Endodermal cell (in vitro differentiated cells): Measurements from ENCODE around the gene LMF2. TPM values are rescaled to one million over a fixed set of nuclear protein-coding genes. Genes with fewer than 3 reads are reported as not detected.

Experiments used
- DNase-seq: peaks from one replicate; pipeline ENCODE4 v3.0.0-alpha.2; 2017
- H3K27ac ChIP-seq: 2 replicates; pipeline ENCODE4 v1.5.1; 2013; ENCODE audit warnings: mild to moderate bottlenecking, low read depth, low read length, moderate library complexity
- H3K27me3 ChIP-seq: 2 replicates; pipeline ENCODE4 v1.6.1; 2013; ENCODE audit warnings: mild to moderate bottlenecking, low read length, moderate library complexity; ENCODE audit not compliant: insufficient read depth, control insufficient read depth, poor library complexity, severe bottlenecking
- H3K36me3 ChIP-seq: 2 replicates; pipeline ENCODE4 v1.7.0; 2013; ENCODE audit warnings: mild to moderate bottlenecking, low read length, moderate library complexity; ENCODE audit not compliant: control insufficient read depth, insufficient read depth
- H3K4me1 ChIP-seq: one replicate; pipeline ENCODE4 v1.7.0; 2013; ENCODE audit warnings: low read length; ENCODE audit not compliant: control insufficient read depth, insufficient read depth
- H3K4me3 ChIP-seq: 2 replicates; pipeline ENCODE4 v1.5.1; 2013; ENCODE audit warnings: mild to moderate bottlenecking, low read length, moderate library complexity
- H3K9ac ChIP-seq: 2 replicates; pipeline ENCODE4 v1.6.1; 2013; ENCODE audit warnings: mild to moderate bottlenecking, low read length, moderate library complexity; ENCODE audit not compliant: poor library complexity, severe bottlenecking; ENCODE audit errors: extremely low read depth
- H3K9me3 ChIP-seq: 2 replicates; pipeline ENCODE4 v1.6.1; 2013; ENCODE audit warnings: mild to moderate bottlenecking, low read length, moderate library complexity; ENCODE audit not compliant: control insufficient read depth
- H3K27ac Mint-ChIP-seq: 2 replicates; pipeline ENCODE4 v1.8.0; 2020; ENCODE audit warnings: mixed read lengths
- H3K27me3 Mint-ChIP-seq: 2 replicates; pipeline ENCODE4 v1.8.0; 2021; ENCODE audit warnings: mild to moderate bottlenecking, mixed read lengths; ENCODE audit not compliant: insufficient read depth
- H3K36me3 Mint-ChIP-seq: 2 replicates; pipeline ENCODE4 v1.8.0; 2020; ENCODE audit warnings: low read depth, mixed read lengths
- H3K4me1 Mint-ChIP-seq: 2 replicates; pipeline ENCODE4 v1.8.0; 2020; ENCODE audit warnings: mixed read lengths
- H3K4me3 Mint-ChIP-seq: 2 replicates; pipeline ENCODE4 v1.8.0; 2020; ENCODE audit warnings: mild to moderate bottlenecking, moderate library complexity, mixed read lengths
- H3K9me3 Mint-ChIP-seq: 2 replicates; pipeline ENCODE4 v1.8.0; 2020; ENCODE audit warnings: mild to moderate bottlenecking, mixed read lengths
- WGBS, 2 experiments: methylation state at CpG; one replicate each; pipeline versions ENCODE4 v1.1.5 to v1.1.7; 2013; ENCODE audit warnings: missing lambda C conversion rate in 2 of 2, mixed read lengths in 1 of 2; ENCODE audit not compliant: insufficient coverage in 1 of 2, insufficient read length in 1 of 2; 5-methylcytosine and 5-hydroxymethylcytosine counted together
- total RNA-seq, 2 donors: library from RNA; stranded (reverse); fragmentation: NEBNext Ultra II Directional in 1 of 2; extraction: Animal tissue kit (Norgen Biotek cat#: 25700) in 1 of 2; gene quantifications; 2 replicates in 1 of 2; 3 replicates in 1 of 2; pipeline ENCODE4 v1.2.1, GENCODE V29; 2021
- TF ChIP-seq, protein P1 (sequence below): fragments of 200-600 bp; sonication (generic); conservative IDR thresholded peaks from 2 replicates; pipeline ENCODE4 v1.5.0; 2021; ENCODE audit warnings: antibody characterized with exemption, mild to moderate bottlenecking

The LMF2 gene
- total RNA-seq, 2 donors from 2014 or later = 58.8 to 65.2 TPM

DNA sequence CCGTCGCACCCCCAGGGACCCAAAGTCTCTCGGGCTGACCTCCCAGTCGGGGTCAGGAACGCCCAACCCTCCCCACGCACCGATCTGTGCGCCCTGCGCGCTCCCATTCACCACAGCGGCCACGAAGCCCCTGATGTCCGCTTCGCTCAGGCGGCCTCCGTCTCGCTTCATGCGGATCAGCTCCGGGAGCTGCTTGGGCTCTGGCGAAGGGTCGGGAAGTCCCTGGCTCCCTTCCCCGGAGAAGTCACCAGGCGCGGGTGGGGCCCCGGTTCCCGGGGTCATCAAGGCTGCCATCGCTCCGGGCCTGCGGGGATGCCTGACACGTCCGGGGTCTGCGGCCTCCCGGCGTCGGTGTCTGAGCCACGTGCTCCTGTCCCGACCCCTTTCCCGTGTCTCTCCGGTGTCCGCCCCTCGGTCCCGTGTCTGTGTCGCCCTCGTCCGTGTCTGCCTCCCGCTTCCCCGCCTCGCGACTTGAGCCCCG is 22.0 kb upstream of the LMF2 start:
- H3K36me3 ChIP-seq = no peaks in the 10 kb centered on the region
- H3K9me3 ChIP-seq = no peaks in the 10 kb centered on the region
- TF ChIP-seq, protein P1, sequence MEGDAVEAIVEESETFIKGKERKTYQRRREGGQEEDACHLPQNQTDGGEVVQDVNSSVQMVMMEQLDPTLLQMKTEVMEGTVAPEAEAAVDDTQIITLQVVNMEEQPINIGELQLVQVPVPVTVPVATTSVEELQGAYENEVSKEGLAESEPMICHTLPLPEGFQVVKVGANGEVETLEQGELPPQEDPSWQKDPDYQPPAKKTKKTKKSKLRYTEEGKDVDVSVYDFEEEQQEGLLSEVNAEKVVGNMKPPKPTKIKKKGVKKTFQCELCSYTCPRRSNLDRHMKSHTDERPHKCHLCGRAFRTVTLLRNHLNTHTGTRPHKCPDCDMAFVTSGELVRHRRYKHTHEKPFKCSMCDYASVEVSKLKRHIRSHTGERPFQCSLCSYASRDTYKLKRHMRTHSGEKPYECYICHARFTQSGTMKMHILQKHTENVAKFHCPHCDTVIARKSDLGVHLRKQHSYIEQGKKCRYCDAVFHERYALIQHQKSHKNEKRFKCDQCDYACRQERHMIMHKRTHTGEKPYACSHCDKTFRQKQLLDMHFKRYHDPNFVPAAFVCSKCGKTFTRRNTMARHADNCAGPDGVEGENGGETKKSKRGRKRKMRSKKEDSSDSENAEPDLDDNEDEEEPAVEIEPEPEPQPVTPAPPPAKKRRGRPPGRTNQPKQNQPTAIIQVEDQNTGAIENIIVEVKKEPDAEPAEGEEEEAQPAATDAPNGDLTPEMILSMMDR = no peak
- H3K4me1 Mint-ChIP-seq = peaks cover 12% of the 10 kb centered on the region
- H3K27me3 ChIP-seq = peaks cover 57% of the 10 kb centered on the region
- H3K9ac ChIP-seq = no peak overlapping the region
- H3K4me1 ChIP-seq = no peaks in the 10 kb centered on the region
- H3K4me3 ChIP-seq = no peak overlapping the region
- 27 to 40% methylated on average over 33 to 50 of the region's 50 CpGs for WGBS, 2 experiments
- no peaks in the 10 kb centered on the region for H3K36me3 Mint-ChIP-seq
- peak; percentile 66 for DNase-seq
- no peak overlapping the region for H3K4me3 Mint-ChIP-seq
- no peak overlapping the region for H3K27ac Mint-ChIP-seq
- H3K9me3 Mint-ChIP-seq = no peaks in the 10 kb centered on the region
- H3K27me3 Mint-ChIP-seq = peaks cover 65% of the 10 kb centered on the region
- no peak overlapping the region for H3K27ac ChIP-seq

DNA sequence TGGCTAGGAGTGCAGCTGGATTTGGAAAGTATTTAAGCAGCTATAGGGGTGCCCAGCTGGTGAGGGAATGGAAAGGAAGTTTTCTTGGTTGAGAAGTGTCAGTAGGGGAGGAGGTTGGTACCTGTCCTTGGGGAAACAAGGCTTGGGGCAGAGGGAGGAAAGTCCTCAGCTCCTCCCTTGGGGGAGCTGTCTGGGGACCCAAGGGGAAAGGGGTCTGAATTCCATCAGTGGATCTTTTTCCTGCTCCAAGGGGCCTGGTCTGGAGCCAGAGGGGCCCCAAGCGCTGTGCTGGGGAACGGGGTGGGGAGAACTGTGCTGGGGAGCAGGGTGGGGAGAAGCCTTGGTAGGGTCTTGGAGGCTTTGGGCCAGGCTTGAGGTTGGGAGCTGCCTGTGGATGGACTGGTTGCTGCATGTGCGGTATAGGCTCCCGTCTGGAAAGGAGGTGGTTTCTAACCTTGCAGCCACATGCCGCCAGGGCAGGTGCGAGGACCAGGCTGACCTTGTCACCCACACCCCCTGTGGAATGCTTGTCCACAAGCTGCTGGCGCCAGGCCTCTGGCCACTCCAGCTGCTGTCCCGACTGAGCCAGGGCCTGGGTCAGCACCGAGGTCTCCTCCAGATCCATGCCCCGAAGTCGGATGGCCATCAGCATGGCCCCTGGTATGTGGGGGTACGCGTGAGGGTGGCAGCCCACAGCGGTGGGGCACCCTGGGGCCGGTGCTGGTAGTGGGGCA is 21.3 kb upstream of the LMF2 start:
- TF ChIP-seq, protein P1 = no peak
- Mint-ChIP-seq H3K27ac (no peak overlapping the region), H3K36me3 (no peaks in the 10 kb centered on the region), H3K27me3 (peaks cover 59% of the 10 kb centered on the region), H3K4me1 (peaks cover 9% of the 10 kb centered on the region), H3K9me3 (no peaks in the 10 kb centered on the region), H3K4me3 (no peak overlapping the region)
- H3K27ac ChIP-seq = no peak overlapping the region
- H3K9me3 ChIP-seq = no peaks in the 10 kb centered on the region
- no peak for DNase-seq
- no peak overlapping the region for H3K4me3 ChIP-seq
- no peaks in the 10 kb centered on the region for H3K4me1 ChIP-seq
- H3K27me3 ChIP-seq = peaks cover 57% of the 10 kb centered on the region
- no peak overlapping the region for H3K9ac ChIP-seq
- 63 to 80% methylated on average over 9 to 15 of the region's 15 CpGs for WGBS, 2 experiments
- no peaks in the 10 kb centered on the region for H3K36me3 ChIP-seq

DNA sequence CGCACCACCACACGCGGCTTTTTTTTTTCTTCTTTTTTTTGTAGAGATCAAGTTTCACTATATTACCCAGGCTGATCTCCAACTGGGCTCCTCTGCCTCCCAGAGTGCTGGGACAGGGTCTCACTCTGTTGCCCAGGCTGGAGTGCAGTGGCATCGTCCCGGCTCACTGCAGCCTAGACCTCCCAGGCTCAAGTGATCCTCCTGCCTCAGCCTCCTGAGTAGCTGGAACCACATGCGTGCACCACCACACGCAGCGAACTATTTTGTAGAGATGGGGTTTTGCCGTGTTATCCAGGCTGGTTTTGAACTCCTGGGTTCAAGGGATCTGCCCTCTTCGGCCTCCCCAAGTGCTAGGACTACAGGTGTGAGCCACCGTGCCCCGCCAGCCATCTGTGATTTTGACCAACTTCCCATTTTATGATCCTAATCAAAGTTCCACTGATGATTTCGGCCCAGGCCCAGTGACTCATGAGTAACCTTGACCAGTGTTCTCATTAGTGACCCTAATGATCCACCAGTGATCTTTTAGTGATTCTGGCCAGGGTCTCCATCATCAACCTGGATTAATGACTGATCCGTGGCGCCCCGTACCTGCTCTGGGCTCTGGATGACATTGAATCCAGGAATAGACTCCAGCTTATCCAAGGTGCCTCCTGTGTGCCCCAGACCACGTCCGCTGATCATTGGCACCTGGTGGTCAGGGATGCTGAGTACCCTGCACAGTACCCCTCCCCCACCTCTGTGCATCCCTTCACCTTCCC is 20.6 kb upstream of the LMF2 start:
- Mint-ChIP-seq H3K36me3 (peaks cover 3% of the 10 kb centered on the region), H3K27ac (no peak overlapping the region)

More for the DNA sequence above, 20.6 kb upstream of the LMF2 start:
- Mint-ChIP-seq H3K4me1 (peaks cover 9% of the 10 kb centered on the region), H3K4me3 (no peak overlapping the region), H3K9me3 (no peaks in the 10 kb centered on the region), H3K27me3 (peaks cover 51% of the 10 kb centered on the region)
- H3K9ac ChIP-seq = no peak overlapping the region
- H3K36me3 ChIP-seq = peaks cover 6% of the 10 kb centered on the region
- TF ChIP-seq, protein P1 = no peak
- 91 to 93% methylated on average over 12 to 18 of the region's 18 CpGs for WGBS, 2 experiments
- H3K27ac ChIP-seq = no peak overlapping the region
- no peak overlapping the region for H3K4me3 ChIP-seq
- H3K27me3 ChIP-seq = peaks cover 52% of the 10 kb centered on the region
- no peaks in the 10 kb centered on the region for H3K4me1 ChIP-seq
- H3K9me3 ChIP-seq = no peaks in the 10 kb centered on the region
- DNase-seq = peak; percentile 43
